ENCODE data around the gene CERS5.

The CERS5 gene

GRCh38 chr12:50103351-50103750 lies 63.8 kb downstream of the CERS5 start:
- TF ChIP-seq, protein P1, sequence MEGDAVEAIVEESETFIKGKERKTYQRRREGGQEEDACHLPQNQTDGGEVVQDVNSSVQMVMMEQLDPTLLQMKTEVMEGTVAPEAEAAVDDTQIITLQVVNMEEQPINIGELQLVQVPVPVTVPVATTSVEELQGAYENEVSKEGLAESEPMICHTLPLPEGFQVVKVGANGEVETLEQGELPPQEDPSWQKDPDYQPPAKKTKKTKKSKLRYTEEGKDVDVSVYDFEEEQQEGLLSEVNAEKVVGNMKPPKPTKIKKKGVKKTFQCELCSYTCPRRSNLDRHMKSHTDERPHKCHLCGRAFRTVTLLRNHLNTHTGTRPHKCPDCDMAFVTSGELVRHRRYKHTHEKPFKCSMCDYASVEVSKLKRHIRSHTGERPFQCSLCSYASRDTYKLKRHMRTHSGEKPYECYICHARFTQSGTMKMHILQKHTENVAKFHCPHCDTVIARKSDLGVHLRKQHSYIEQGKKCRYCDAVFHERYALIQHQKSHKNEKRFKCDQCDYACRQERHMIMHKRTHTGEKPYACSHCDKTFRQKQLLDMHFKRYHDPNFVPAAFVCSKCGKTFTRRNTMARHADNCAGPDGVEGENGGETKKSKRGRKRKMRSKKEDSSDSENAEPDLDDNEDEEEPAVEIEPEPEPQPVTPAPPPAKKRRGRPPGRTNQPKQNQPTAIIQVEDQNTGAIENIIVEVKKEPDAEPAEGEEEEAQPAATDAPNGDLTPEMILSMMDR (IDR thresholded peaks at IDR 0.05; ENCODE audit: low read depth, low read length): no peak
- peaks cover 21% of the 10 kb centered on the region for H3K36me3 ChIP-seq
- no peak overlapping the region for H3K4me3 ChIP-seq (ENCODE audit: low read depth, low read length)
- no peaks in the 10 kb centered on the region for H3K27me3 ChIP-seq
- H3K9me3 ChIP-seq: no peaks in the 10 kb centered on the region
- H3K4me1 ChIP-seq: peaks cover 8% of the 10 kb centered on the region
- no peak for DNase-seq

DNA sequence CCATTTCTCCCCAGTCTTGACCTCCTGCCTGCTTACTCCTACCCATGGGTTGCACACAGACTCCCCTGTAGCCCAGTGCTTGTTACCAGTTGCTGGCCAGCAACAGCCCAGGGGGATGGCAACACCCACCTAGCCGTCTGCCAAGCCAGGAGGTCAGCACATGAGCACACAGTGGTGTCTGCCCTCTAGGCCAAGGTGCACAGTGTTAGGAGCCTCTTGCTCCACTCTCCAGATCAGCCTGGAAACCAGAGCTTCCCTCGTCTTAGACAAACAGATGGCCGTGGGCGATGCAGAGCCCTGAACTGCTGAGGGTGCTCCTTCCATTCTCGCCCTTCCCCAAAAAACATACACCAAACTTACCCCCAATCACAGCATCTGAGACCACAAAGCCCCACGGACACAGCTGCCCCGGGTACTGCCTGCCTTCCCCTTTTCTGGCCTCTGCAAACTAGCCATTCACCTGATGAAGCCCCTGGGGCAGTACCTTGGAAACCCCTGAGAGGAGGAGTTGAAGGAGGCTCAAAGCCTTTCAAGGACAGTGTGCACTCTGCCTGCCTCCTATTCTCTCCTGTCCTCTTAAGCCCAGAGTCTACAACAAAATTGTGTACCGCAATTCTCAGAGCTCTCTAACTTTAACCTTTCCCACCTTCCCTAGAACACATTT lies 64.4 kb downstream of the CERS5 start:
- peaks cover 8% of the 10 kb centered on the region for H3K4me1 ChIP-seq
- H3K36me3 ChIP-seq: peaks cover 26% of the 10 kb centered on the region
- no peaks in the 10 kb centered on the region for H3K27me3 ChIP-seq
- TF ChIP-seq, protein P1 (IDR thresholded peaks at IDR 0.05; ENCODE audit: low read depth, low read length): no peak
- H3K9me3 ChIP-seq: no peaks in the 10 kb centered on the region
- H3K4me3 ChIP-seq (ENCODE audit: low read depth, low read length): no peak overlapping the region
- no peak for DNase-seq

DNA sequence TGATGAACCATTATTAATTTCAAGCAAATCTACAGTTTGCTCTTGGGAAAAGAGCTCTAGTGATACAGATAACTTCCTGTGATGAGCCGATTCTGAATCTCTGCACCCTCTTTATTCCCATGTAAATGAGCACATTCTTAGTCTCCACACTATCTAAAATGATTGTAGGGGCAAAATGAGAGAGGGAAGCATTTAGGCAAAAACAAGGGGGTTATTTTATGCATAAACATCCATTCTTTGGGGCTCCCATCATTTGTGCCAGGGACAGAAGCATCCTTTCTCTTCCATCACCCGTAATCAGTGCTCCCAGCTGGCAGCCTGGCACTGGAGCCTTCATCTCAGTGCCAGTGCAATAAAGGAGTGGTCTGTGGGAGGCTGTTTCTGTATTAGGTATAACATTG lies 65.0 kb downstream of the CERS5 start:
- H3K27me3 ChIP-seq: no peaks in the 10 kb centered on the region
- no peaks in the 10 kb centered on the region for H3K9me3 ChIP-seq
- H3K36me3 ChIP-seq: peaks cover 31% of the 10 kb centered on the region
- TF ChIP-seq, protein P1 (IDR thresholded peaks at IDR 0.05; ENCODE audit: low read depth, low read length): no peak
- peaks cover 8% of the 10 kb centered on the region for H3K4me1 ChIP-seq
- no peak for DNase-seq
- no peak overlapping the region for H3K4me3 ChIP-seq (ENCODE audit: low read depth, low read length)

GRCh38 chr12:50101663-50102062 lies 65.5 kb downstream of the CERS5 start:
- TF ChIP-seq, protein P1 (IDR thresholded peaks at IDR 0.05; ENCODE audit: low read depth, low read length): peak; percentile 65
- DNase-seq: no peak
- Histone ChIP-seq H3K27me3 (no peaks in the 10 kb centered on the region), H3K9me3 (no peaks in the 10 kb centered on the region), H3K36me3 (peaks cover 36% of the 10 kb centered on the region), H3K4me1 (peaks cover 8% of the 10 kb centered on the region), H3K4me3 (ENCODE audit: low read depth, low read length) (no peak overlapping the region)

- H3K36me3 ChIP-seq: peaks cover 47% of the 10 kb centered on the region
- TF ChIP-seq, protein P1 (IDR thresholded peaks at IDR 0.05; ENCODE audit: low read depth, low read length): no peak
These were observed 66.6 kb downstream of the CERS5 start for GRCh38 chr12:50100561-50100960.

DNA sequence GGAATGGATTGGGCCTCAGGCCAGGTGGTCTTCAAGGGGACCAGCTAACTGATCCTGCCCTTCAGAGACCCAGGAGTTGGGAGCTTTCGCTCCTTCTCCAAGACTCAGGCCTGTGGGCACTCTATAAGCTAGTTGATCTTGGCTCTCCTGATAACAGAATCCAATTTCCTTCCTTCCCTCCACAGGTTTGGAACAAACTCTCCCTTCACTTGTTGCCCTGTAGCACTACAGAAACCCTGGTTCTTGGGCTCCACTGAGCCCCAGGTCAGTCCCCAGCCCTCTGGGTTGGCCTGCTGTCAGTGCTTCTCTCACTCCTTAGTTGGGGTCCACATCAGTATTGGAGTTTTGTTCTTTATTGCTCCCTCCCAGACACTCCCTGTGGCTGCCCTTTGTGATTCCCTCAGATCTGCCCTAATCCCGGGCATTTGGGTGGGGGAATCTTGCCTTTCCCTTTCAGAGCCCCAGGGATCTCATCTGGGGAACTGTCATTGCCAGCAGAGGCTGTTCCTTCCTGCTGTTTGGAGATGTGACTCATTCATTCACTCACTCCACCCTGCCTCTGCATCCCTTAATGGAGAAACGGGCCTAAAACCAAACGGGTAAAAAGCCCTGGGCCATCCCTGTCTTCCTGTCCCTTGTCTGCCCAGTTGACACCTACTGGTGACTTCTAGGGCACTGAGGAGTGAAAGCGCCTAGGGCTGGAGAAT lies 67.7 kb downstream of the CERS5 start:
- TF ChIP-seq, protein P1 (IDR thresholded peaks at IDR 0.05; ENCODE audit: low read depth, low read length): no peak
- DNase-seq: no peak

More at GRCh38 chr12:50100561-50100960, 66.6 kb downstream of the CERS5 start:
- H3K4me1 ChIP-seq: peaks cover 8% of the 10 kb centered on the region
- H3K4me3 ChIP-seq (ENCODE audit: low read depth, low read length): no peak overlapping the region
- H3K9me3 ChIP-seq: no peaks in the 10 kb centered on the region
- no peaks in the 10 kb centered on the region for H3K27me3 ChIP-seq
- no peak for DNase-seq

More for the DNA sequence above, 67.7 kb downstream of the CERS5 start:
- Histone ChIP-seq H3K36me3 (peaks cover 58% of the 10 kb centered on the region), H3K9me3 (no peaks in the 10 kb centered on the region), H3K27me3 (no peaks in the 10 kb centered on the region), H3K4me3 (ENCODE audit: low read depth, low read length) (no peak overlapping the region), H3K4me1 (peaks cover 8% of the 10 kb centered on the region)
